KBM-7 (cell line): ENCODE results near the gene GCAT.
A peak's percentile ranks its signal among the peaks of the same experiment; 100 is the strongest.

ENCODE experiments used
- DNase-seq: peaks from one replicate; pipeline ENCODE4 v3.0.0-alpha.2; 2015
- in situ Hi-C: fragments of 300-500 bp; cut with MboI; formaldehyde crosslinking; loops from 2 replicates; pipeline ENCODE4 v1.14.3; 2020; ENCODE audit warnings: low sequenced_read_pairs, low pct_unique_long_range_greater_than_20kb, mixed read lengths

GCAT gene

DNA sequence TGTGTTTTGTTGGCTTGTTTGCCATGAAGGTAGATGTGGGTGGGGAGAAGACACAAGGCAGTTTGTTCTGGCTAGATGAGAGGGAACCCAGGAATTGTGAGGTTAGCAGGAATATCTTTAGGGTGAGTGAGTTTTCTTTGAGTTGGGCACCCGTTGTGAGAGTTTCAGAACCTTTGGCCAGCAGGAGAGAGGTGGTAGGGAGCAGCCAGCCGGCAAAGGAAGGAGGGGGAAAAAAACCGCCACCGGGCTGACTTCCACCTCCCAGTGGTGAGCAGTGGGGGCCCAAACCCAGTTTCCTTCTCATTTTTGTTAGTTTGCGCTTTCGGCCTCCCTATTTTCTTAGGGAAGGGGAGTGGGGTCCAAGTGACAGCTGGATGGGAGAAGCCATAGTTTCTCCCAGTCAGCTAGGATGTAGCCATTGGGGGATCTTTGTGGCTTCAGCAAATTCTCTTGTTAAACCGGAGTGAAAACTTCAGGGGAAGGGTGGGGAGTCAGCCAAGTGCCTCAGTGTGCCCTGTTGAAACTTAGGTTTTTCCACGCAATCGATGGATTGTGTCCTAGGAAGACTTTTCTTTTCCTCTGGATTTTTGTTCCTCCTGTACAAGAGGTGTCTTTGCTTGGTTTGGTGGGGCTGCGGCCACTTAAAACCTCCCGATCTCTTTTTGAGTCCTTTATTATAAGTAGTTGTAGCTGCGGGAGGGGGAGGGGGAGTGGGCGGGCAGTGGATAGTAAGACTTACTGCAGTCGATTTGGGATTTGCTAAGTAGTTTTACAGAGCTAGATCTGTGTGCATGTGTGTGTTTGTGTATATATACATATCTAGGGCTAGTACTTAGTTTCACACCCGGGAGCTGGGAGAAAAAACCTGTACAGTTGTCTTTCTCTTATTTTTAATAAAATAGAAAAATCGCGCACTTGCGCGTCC lies 1.1 kb upstream of the GCAT start:
- in situ Hi-C loops: no loop called here
- DNase-seq: peak; percentile 48

DNA sequence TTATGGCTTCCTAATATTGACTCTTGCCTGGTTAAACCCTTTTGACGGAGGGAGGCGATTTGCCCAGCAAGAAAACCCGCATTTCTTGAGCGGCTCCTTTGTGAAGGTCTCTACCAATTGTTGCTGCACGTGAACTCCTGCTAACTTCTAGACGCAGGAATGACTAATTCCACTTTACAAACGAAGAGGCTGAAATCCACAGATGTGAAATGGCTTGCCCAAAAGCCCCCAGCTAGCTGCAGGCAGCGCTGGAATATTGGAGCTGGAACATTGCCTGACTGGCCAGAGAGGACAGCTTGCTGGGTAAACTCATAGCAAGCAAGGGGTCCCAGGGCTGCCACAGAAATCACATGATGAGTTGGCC lies 542 bp downstream of the GCAT start:
- DNase-seq: no peak
- in situ Hi-C loops: no loop called here

DNA sequence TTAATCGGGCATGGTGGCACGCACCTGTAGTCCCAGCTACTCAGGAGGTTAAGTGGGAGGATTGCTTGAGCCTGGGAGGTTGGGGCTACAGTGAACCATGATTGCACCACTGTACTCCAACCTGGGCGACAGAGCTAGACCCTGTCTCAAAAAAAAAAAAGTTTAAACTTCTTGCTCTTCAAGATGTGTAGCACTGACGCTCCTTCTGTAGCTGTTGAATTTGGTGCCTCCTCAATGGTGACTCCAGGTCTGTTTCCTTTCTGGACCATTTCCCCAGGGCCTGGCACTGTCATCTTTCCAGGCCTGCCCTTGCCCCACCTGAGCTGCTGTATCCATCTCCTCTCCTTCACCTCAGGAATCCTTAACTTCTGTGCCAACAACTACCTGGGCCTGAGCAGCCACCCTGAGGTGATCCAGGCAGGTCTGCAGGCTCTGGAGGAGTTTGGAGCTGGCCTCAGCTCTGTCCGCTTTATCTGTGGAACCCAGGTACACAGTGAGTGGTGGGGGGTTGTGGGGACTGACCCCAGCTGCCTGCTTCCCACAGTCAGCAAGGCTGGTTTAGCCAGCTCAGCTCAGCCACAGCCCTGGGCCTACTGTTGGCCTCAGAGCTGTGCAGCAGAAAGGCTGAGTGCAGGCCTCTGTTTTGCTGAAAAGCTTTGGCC lies 2.1 kb downstream of the GCAT start:
- DNase-seq: no peak
- in situ Hi-C loops: no loop called here

DNA sequence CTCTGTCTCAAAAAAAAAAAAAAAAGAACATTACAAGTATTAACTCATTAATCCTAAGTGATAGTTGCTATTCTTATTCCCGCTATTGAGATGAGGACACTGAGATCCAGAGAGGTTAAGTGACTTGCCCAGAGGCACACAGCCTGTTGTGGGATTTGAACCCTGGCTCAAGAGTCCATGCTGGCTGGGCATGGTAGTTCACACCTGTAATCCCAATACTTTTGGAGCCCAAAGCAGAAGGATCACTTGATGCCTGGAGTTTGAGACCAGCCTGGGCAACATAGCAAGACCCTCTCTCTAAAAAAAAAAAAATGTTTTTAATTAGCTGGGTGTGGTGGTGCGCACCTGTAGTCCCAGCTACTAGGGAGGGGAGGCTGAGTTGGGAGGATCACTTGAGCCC lies 4.1 kb downstream of the GCAT start:
- DNase-seq: no peak
- in situ Hi-C loops: no loop called here

DNA sequence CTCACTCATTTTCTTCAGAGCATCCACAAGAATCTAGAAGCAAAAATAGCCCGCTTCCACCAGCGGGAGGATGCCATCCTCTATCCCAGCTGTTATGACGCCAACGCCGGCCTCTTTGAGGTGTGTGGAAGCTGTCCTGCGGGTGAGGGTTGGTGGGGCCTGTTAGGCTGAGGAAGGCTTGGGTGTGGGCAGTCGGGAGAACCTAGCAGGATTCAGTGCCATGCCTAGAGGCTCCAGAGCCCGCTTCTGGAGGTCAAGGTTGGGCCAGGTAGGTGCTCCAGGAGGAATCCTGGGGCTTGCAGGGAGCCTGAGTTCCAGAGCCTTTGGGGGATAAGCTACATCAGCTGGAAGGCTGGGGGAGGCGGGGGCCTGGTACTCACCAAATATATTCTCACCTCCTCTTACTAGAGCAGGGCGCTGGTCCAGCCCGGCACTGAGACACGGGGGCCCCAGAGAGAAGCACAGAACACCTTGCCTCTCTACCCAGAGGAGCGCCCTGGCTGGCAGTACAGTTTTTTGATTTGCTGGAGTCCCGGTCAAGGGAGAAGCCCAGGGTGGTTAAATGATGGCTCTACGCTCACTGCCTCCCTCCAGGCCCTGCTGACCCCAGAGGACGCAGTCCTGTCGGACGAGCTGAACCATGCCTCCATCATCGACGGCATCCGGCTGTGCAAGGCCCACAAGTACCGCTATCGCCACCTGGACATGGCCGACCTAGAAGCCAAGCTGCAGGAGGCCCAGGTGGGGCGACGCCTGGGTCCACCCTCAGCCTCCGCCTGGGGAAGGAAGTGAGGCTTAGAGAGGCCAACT lies 5.3 kb downstream of the GCAT start:
- DNase-seq: no peak
- in situ Hi-C loops: no loop called here

DNA sequence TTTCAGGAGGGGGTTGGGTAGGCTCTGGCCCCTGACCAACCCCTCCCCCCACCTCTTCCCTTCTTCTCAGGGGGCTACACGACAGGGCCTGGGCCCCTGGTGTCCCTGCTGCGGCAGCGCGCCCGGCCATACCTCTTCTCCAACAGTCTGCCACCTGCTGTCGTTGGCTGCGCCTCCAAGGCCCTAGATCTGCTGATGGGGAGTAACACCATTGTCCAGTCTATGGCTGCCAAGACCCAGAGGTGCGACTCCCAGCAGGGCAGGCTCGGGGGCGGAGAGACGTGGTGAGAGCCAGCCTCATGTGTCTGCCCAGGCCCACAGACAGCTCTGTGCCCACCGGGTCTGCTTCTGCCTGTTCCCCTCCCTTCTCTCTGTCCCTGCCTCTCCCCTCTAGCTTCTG lies 7.9 kb downstream of the GCAT start:
- no peak for DNase-seq
- in situ Hi-C loops: no loop called here

DNA sequence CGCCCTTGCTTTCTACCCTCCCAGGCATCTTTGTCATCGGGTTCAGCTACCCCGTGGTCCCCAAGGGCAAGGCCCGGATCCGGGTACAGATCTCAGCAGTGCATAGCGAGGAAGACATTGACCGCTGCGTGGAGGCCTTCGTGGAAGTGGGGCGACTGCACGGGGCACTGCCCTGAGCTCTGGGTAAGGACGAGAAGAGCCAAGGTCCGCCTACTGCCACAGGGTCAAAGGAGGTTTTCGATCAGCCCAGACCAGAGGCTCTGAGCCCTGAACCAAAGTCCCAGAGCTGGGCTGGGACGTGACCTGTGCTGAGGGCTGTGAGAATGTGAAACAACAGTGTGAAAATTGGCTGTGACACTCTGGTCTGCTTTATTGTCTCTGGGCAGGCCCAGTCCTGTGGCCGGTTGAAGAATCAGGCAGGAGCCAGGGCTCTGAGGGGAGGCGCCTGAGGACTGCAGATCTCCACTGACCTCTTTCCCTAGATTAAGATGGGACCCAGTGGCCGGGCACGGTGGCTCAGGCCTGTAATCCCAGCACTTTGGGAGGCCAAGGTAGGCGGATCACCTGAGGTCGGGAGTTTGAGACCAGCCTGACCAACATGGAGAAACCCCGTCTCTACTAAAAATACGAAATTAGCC lies 8.9 kb downstream of the GCAT start:
- in situ Hi-C loops: no loop called here

DNA sequence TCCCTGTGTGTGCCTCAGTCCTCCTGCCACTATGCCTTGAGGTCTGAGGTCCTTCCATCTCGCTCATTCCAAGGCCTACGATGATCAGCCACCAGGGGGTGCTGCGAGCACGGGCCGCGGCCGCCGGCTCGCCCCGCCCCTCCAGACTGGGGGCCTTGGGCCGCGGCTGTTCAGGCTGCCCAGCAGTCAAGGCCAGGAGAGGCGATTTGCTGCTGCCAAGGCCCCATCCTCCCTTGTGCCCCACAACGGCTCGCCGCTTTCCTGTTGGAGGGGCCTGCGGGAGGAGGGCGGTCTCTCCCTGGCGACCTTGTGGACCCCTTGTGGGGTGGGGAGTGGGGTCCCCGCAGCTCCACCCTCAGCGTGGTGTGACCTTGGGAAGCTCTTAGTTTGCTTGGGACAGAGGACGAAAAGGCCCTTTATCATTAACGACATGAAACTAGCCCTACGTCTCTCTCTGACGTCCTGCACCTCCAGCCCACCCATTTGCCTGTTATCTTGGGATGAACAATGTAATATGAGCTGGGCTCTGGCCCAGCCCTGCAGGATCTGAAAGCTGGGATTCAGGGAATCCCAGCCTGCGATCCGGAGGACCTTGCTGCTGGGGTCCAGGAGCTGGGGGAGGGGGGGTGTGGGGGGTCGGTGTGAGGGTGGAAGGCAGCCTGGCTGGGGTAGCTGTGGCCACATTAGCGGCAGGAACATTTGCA lies 10.1 kb downstream of the GCAT start:
- peak; percentile 81 for DNase-seq
- in situ Hi-C loops: no loop called here

More for the DNA sequence above, 8.9 kb downstream of the GCAT start:
- no peak for DNase-seq

DNA sequence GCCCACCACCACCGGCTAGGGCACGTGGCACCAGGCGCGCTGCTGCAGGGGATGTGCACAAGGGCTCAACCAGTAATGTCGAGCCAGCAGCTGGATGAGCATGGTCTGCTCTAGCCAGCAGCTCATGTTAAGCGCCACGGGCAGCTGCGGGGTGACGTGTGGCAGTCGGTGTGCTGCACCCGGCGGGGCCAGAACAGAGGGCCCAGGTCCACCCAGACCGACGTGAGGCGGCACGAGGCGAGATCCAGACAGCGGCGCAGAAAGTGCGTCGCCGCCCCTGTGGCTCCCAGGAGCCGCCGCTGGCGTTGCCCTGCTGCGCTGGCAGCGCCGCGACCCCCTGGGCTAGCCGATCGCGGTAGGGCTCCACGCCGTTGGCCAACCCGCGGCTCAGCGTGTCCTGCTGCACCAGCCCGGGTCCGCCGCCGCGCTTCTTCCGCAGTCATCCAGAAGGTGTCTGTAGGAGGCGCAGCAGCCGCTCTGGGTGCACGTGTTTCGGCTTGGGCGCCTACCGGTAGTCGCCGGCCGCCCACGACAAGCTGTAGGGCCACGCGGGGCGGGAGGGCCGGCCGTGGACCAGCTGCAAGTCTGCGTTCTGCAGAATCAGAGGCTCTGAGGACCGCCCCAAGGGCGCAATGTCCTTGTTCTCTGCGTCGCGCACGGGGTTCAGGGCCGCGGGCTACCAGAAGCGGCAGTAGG lies 10.8 kb downstream of the GCAT start:
- in situ Hi-C loops: no loop called here

DNA sequence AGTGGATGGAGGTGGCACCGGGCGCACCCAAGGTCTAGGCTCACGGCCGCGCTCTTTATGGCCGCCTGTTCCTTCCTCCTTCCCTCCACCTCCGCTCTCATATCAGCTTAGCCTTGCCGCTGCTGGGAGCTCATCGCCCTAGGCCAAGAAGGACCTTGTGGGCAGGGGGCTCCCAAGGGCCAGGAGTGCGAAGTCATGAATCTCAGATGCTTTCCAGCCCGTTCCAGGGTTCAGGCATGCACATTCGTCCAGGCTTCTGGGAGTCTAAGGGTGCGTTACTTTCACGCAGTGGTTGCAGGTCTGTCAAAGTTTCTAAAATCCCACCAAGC lies 11.3 kb downstream of the GCAT start:
- in situ Hi-C loops: no loop called here
- DNase-seq: no peak

More for the DNA sequence above, 10.8 kb downstream of the GCAT start:
- no peak for DNase-seq

DNA sequence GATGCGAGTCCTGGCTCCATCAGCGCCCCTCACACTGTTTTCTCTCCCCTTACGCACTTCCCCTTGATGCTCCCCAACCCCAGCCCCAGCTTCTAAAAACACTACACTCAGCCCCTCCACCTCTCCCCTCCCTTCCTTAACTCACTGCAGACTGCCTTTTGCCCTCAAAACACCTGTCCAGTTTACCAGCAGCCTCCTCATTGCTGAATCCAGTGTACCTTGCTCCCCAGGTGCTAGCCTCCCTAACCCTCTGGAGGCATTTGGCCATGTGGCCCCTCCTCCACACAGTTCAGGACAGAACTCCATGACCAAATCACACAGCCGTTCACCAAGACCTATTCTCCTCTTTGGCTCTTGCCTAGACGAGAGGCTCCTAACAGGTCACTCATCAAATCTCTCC lies 12.6 kb downstream of the GCAT start:
- DNase-seq: no peak
- in situ Hi-C loops: no loop called here

DNA sequence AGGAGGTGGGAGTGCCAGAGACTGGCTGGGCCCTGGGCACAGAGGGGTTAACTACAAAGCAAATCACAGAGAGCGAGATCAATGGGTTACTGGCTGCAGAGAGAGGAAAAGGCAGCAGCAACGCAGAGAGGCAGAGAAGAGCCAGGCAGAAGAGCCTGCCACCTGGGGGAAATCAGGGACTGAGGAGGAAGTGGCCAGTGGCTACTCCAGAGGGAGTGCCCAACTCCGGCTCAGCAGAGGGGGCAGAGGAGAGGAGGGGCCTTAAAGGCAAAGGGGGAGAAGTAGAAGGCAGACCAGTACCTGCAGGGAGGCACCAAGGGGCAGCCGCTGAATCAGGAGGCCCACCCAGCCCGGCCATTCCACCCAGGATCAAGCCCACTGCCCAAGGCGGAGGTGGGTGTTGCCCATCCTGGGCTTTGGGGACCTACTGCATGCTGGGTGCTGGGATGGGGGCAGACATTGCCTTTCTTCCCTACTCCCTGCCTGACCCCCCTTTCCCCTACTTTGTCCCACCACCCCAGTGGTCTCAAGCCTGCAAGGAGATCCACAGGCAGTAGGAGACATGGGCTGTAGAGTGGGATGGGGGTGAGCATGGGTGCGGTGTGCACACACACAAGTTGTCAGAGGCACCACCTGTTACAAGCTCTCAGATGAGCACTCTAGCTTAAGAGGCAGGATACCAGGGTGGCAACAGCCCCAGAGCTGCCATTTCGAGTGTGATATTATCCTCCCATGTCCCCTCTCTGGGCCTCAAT lies 14.5 kb downstream of the GCAT start:
- DNase-seq: no peak
- in situ Hi-C loops: no loop called here

DNA sequence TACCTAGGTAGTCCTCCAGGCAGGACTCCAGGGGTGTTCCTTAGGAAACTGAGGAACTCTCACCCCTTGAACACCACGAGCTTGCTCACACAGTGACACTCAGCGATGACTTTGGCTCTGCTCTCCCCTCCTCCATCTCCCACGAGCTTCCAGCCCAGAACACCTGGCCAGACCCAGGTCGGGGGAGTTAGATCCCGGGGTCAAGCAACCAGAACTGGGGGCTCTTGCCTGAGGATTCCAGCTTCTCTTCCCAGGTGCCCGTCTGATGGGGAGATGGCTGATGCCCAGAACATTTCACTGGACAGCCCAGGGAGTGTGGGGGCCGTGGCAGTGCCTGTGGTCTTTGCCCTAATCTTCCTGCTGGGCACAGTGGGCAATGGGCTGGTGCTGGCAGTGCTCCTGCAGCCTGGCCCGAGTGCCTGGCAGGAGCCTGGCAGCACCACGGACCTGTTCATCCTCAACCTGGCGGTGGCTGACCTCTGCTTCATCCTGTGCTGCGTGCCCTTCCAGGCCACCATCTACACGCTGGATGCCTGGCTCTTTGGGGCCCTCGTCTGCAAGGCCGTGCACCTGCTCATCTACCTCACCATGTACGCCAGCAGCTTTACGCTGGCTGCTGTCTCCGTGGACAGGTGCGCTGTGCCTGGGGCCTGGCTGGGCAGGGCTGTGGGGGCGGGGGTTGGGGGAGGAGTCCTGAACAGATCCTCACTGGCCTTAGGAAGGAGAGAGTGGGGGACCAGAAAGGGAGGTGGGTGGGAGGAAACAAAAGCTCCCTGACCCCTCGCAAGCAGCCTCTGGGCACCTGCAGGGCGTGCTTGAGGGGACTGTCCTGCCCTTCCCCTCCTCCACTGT lies 15.6 kb downstream of the GCAT start, which contains the start of gene GALR3:
GALR3 (plus strand) TSS at position 249 of the 852 bp plus-strand sequence; CDS start at position 274, 25 bp downstream.
- DNase-seq: no peak
- in situ Hi-C loops: no loop called here

DNA sequence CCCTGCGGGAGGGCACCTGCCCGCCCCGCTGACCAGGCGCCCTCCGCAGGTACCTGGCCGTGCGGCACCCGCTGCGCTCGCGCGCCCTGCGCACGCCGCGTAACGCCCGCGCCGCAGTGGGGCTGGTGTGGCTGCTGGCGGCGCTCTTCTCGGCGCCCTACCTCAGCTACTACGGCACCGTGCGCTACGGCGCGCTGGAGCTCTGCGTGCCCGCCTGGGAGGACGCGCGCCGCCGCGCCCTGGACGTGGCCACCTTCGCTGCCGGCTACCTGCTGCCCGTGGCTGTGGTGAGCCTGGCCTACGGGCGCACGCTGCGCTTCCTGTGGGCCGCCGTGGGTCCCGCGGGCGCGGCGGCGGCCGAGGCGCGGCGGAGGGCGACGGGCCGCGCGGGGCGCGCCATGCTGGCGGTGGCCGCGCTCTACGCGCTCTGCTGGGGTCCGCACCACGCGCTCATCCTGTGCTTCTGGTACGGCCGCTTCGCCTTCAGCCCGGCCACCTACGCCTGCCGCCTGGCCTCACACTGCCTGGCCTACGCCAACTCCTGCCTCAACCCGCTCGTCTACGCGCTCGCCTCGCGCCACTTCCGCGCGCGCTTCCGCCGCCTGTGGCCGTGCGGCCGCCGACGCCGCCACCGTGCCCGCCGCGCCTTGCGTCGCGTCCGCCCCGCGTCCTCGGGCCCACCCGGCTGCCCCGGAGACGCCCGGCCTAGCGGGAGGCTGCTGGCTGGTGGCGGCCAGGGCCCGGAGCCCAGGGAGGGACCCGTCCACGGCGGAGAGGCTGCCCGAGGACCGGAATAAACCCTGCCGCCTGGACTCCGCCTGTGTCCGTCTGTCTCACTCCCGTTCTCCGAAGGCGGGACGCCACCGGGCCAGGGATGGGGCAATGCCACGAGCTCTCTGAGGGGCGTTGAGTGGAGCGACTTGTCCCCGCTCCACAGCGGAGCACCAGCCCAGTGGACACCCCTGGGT lies 17.2 kb downstream of the GCAT start:
- DNase-seq: no peak
- in situ Hi-C loops: no loop called here

DNA sequence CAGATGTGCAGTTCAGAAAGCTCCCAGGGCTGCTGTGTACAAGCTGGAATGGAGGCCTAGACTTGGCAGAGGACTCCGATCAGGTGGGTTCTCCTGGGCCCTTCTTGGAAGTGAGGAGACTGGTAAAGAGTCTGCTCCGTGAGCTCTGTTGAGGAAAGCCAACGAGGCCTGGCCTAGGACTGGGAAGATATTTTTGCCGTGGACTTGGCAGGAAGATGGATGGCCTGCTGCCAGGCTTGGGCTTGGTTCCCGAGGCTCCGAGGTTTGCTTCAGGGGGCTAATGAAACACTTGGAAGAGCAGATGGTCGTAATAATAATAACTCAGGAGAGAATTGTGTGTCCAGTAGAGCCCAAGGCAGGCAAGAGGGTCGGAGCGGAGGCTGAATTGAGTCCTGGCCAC lies 19.3 kb downstream of the GCAT start:
- no peak for DNase-seq
- in situ Hi-C loops: no loop called here
